22Rv1 (cell line): ENCODE results near the gene PTPRM.

ENCODE experiments used
- ZFX ChIP-seq: fragments of 450-650 bp; IDR thresholded peaks from 2 replicates; pipeline ENCODE4 v1.6.1; 2017; ENCODE audit warnings: antibody characterized with exemption, borderline replicate concordance
- TF ChIP-seq, protein P1 (sequence below): fragments of 450-650 bp; IDR thresholded peaks from 2 replicates; pipeline ENCODE4 v1.5.1; 2017; ENCODE audit warnings: mild to moderate bottlenecking

DNA sequence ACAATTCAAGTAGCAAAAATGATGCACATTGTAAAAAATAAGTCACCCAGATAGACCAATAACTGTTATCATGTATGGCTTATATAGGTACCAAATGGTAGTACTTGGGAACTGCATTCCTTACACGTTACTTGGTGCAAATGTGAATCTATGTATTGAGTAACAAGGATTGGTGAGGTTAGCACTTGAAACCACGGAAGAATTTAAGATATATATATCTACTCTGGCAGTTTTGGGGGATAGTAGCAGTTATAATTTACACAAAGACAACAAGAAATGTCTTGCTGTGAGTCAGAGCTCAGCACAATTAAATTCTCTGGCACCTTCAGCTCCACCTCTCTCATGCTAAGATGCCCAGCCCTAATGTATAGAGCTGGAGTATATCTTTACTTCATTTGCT, 682.7 kb downstream of the PTPRM start:
- TF ChIP-seq, protein P1, sequence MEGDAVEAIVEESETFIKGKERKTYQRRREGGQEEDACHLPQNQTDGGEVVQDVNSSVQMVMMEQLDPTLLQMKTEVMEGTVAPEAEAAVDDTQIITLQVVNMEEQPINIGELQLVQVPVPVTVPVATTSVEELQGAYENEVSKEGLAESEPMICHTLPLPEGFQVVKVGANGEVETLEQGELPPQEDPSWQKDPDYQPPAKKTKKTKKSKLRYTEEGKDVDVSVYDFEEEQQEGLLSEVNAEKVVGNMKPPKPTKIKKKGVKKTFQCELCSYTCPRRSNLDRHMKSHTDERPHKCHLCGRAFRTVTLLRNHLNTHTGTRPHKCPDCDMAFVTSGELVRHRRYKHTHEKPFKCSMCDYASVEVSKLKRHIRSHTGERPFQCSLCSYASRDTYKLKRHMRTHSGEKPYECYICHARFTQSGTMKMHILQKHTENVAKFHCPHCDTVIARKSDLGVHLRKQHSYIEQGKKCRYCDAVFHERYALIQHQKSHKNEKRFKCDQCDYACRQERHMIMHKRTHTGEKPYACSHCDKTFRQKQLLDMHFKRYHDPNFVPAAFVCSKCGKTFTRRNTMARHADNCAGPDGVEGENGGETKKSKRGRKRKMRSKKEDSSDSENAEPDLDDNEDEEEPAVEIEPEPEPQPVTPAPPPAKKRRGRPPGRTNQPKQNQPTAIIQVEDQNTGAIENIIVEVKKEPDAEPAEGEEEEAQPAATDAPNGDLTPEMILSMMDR, result no peak
- TF ChIP-seq ZFX, result no peak
